Amniotic stem cell (primary cell): ENCODE results near the gene NOL9.

ENCODE experiments used
- DNase-seq: peaks from one replicate; lab custom pipeline; 2025; lab: John Stamatoyannopoulos, UW

Gene NOL9

DNA sequence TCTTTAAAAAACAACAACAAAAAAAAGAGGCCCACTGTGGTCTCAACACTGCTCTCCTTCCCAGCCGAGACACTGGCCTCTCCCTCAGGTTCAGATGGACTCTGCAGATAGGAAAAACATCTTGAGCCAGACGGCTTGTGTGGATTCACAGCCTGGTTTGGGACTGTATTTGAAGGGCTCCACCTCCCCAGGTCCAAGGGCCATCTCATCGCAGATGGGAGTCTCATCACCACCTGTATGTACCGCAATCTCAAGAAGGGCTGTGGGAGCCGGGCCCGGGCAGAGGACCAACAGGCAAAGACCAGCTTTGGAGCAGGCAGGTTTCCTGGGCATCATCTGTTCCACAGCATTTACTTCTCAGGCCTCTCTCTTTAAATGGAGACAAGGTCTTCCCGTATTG is 35.7 kb upstream of the NOL9 start:
- no peak for DNase-seq

DNA sequence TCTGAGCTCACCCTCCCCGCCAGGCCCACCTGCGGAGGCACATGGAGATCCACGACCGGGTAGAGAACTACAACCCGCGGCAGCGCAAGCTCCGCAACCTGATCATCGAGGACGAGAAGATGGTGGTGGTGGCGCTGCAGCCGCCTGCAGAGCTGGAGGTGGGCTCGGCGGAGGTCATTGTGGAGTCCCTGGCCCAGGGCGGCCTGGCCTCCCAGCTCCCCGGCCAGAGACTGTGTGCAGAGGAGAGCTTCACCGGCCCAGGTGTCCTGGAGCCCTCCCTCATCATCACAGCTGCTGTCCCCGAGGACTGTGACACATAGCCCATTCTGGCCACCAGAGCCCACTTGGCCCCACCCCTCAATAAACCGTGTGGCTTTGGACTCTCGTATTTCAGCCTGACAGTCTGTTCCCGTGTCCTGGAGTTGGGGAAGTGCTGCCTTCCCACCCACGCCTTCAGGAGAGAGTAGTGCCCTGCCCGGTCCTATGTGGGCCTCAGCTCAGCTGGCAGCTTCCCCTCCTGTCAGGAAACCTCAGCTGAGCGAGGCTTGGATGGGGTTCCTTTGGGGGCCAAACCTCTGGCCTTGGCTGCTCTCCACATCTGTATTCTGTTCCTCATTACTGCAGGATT is 34.7 kb upstream of the NOL9 start:
- no peak for DNase-seq

DNA sequence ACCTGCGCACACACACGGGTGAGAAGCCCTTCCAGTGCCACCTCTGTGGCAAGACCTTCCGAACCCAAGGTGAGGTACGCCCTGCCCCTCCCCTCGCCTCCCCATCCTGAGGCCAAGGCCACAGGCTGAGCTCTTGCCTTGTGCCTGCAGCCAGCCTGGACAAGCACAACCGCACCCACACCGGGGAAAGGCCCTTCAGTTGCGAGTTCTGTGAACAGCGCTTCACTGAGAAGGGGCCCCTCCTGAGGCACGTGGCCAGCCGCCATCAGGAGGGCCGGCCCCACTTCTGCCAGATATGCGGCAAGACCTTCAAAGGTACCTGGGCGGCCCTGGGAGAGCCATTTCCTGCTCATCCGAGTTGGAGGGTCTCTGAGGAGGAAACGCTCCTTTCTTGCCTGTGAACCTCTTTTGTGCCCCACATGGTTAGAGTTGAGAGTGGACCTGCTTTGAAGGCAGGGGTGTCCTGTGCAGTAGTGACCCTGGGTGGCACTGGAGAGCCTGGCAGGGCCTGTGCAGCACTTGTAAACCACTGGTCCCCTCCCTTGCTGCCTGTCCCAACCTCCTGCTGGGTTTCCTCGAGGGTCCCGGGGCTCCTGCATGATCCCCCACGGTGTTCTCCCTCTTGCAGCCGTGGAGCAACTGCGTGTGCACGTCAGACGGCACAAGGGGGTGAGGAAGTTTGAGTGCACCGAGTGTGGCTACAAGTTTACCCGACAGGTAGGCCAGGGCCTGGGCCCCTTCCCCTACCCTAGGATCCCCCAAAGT is 34.0 kb upstream of the NOL9 start:
- no peak for DNase-seq

DNA sequence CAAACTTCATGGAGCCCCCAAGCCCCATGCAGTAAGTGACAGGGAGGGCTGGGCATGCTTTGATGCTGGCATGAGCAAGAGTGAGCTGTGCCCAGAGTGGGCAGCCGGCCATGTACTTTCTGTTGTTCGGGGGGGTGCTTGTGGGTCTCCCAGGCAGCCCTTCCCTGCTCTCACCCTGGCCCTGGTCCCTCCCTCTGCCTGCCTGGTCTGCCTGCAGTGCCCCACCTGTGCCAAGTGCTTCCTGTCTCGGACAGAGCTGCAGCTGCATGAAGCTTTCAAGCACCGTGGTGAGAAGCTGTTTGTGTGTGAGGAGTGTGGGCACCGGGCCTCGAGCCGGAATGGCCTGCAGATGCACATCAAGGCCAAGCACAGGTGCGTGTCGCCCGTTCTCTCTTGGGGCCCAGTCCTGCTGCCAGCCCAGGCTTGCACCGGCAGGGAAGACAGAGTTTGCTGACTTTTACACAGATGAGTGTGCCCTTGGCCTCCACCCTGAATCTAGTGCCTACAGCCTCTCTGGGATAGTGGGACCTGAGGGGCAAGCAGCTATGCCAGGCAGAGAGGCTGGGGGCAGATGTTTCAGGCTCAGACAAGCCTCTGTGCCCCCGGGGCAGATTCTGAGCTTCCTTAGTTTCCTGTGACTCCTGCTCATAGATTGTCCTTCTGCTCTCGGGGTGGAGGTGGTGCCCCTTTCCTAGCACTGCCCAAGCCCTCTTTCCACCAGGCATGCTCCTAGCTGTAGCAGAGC is 33.1 kb upstream of the NOL9 start:
- DNase-seq = no peak

DNA sequence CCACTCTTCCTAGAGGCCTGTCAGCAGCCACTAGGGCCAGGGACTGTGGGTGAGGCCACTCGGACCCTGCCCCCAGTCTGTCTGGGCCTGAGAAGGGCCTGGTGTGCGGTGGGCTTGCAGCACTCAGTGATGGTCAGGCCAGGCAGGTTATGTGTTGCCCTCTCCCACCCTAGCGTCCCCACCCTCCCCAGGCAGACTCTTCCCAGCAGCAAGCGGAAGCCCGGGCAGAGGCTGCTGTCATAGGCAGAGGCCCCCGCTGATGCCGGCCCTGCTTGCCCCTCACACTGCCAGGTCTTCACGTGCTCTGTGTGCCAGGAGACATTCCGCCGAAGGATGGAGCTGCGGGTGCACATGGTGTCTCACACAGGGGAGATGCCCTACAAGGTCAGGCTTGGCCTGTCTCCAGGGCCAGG is 32.1 kb upstream of the NOL9 start:
- no peak for DNase-seq

DNA sequence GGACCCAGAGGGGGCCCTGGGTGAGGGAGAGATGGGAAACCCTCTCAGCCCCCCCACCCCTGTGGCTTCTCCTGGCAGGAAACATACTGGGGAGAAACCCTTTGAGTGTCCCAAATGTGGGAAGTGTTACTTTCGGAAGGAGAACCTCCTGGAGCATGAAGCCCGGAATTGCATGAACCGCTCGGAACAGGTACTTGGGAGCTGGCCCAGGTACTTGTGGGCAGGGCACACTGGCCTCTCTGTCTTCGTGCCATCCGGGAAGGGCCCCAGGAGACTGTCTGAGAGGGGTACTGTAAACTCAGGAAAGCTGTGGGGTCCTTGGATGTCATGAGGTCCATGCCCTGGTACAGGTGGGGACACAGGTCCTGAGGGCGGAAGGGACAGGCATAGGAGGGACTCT is 31.5 kb upstream of the NOL9 start:
- no peak for DNase-seq

DNA sequence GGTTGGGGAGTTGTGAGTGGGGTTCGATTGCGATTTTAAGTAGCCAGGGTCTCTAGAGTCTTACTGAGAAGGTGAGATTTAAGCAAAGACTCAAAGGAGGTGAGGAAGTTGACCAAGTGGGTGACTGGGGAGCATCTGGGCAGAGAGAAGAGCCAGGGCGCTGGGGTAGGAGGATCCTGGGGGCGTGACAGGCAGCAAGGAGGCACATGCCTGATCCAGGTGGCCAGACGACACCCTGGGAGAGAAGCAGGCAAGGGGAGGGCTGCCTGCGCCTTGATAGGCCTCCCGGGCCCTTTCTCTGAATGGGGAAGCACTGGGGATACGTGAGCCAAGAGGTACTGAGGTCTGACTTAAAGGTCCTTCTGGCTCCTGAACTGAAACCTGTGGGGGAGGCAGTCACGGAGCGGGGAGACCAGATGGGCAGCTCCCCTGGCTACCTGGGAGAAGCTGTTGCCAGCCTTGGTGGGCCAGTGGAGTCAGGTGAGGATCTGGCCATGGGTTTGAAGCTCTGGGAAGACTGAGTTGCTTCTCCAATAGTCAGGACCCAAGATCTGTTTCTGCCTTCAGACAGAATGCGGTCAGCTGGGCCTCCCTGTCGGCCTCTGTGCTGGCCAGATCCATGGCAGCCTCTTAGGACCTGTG is 30.9 kb upstream of the NOL9 start:
- no peak for DNase-seq

DNA sequence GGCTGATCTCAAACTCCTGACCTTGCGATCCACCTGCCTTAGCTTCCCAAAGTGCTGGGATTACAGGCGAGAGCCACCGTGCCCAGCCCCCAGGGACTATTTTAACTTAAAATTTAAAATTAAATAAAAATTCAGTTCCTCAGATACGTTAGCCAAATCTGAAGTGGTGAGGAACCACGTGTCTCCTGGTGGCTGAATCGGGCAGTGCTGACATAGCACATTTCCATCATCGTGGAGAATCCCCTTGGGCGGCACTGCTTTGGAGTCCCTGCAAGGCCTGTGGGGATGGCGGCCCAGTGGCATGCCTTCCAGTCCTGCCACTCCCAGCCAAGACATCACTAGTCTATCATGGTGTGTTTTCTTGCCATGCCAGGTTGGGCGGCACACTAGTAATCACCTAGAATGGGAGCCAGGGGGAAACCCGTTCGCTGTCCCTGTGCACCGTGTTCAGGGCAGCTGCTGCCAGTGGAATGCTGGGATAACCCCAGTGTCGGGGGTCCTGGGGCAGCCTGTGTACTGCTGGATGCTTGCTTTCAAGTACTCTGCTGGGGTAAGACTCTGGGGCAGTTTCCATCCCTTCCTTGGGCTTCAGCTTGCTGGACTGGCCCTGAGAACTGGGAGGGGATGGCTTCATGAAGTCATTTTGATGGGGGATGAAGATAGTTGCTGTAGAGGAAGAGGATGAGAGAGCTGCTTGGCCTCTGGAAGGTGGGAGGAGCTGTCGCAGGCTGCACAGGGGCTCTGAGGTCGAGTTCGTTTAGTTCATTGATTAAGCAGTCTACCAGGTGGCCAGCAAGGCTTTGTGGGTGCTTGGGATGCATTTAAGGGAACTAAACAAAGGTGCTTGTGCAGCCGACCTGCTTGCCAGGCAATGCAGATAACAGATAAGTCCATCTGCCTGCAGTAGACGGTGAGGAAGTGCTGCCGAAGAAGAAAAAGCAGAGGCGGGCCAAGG is 30.1 kb upstream of the NOL9 start:
- DNase-seq = no peak

DNA sequence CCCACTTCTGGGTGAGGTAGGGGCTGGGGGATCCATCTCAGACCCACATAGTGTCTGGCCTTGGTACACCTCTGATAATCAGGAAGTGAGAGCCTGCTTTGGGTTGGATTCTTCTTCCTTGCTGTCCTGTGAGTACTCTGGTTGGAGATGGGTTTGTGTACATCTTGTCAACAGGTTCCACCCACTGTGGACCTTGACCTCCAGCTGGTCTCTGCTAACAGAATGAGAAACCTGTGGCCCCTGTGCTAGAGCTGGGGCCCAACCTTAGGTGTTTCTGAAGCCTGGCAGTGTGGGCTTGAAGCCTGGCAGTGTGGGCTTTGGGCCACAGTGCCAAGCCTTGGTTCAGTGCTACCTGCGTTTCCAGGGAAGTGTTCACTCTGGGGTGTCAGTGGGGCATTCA is 28.1 kb upstream of the NOL9 start:
- no peak for DNase-seq

DNA sequence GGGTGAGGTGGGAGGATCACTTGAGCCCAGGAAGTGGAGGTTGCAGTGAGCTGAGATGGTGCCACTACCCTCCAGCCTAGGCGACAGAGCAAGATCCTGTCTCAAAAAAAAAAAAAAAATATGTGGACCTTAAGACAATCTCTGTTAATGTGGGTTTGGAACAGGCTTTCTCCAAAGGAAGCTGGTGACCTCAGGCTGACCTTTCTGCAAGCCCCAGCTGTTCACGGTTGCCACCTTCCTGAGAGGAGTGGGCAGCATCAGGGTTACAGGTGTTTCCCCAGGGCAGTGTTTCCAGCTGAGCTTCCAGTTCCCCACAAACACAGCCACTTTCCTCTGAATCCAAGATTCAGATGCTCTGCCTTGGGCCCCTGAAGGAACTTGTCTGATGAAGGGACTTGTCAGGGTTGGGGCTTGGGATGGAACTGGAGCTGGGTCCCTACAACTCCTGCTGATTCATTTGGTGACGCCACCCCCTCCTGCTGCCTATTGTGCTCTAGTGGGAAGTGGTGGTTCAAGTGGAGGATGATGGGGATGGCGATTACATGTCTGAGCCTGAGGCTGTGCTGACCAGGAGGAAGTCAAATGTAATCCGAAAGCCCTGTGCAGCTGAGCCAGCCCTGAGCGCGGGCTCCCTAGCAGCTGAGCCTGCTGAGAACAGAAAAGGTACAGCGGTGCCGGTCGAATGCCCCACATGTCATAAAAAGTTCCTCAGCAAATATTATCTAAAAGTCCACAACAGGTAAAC is 27.4 kb upstream of the NOL9 start:
- no peak for DNase-seq

DNA sequence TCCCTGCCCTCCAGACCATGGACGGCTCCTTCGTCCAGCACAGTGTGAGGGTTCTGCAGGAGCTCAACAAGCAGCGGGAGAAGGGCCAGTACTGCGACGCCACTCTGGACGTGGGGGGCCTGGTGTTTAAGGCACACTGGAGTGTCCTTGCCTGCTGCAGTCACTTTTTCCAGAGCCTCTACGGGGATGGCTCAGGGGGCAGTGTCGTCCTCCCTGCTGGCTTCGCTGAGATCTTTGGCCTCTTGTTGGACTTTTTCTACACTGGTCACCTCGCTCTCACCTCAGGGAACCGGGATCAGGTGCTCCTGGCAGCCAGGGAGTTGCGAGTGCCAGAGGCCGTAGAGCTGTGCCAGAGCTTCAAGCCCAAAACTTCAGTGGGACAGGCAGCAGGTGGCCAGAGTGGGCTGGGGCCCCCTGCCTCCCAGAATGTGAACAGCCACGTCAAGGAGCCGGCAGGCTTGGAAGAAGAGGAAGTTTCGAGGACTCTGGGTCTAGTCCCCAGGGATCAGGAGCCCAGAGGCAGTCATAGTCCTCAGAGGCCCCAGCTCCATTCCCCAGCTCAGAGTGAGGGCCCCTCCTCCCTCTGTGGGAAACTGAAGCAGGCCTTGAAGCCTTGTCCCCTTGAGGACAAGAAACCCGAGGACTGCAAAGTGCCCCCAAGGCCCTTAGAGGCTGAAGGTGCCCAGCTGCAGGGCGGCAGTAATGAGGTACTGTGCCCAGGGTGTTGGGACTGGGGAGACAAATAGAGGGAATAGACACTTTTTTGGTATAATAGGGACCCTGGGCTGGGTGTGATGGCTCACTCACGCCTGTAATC is 26.5 kb upstream of the NOL9 start:
- no peak for DNase-seq

DNA sequence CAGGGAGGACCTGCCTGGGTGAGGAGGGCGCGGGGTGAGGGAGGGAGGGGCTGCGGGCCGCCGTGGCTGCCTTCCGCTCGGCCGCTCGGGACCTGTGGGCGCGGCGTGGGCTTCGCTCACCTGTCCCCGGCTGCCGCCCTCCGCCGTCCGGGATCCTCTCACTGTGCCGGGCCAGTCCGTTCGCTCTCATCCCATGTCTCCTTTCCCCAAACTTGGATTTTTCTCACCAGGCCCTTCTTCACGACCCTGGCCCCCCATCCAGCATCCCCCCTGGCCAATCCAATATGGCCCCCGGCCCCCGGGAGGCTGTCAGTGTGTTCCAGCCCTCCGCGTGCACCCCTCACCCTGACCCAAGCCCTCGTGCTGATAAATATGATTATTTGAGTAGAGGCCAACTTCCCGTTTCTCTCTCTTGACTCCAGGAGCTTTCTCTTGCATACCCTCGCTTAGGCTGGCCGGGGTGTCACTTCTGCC is 25.8 kb upstream of the NOL9 start:
- DNase-seq = no peak

DNA sequence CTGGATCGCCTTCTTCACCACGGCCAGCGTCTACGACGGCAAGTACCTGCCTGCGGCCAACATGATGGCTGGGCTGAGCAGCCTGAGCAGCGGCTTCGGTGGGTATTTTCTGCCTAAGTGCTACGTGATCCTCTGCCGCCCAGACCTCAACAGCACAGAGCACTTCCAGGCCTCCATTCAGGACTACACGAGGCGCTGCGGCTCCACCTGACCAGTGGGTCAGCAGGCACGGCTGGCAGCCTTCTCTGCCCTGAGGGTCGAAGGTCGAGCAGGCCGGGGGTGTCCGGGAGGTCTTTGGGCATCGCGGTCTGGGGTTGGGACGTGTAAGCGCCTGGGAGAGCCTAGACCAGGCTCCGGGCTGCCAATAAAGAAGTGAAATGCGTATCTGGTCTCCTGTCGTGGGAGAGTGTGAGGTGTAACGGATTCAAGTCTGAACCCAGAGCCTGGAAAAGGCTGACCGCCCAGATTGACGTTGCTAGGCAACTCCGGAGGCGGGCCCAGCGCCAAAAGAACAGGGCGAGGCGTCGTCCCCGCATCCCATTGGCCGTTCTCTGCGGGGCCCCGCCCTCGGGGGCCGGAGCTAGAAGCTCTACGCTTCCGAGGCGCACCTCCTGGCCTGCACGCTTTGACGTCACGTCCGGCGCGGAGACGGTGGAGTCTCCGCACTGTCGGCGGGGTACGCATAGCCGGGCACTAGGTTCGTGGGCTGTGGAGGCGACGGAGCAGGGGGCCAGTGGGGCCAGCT is 25.2 kb upstream of the NOL9 start, which contains the start of gene ZBTB48:
ZBTB48 (plus strand) TSS at position 621 of the 745 bp plus-strand sequence. CDS start 616 bp downstream, outside the sequence.
- DNase-seq = peak; percentile 93

DNA sequence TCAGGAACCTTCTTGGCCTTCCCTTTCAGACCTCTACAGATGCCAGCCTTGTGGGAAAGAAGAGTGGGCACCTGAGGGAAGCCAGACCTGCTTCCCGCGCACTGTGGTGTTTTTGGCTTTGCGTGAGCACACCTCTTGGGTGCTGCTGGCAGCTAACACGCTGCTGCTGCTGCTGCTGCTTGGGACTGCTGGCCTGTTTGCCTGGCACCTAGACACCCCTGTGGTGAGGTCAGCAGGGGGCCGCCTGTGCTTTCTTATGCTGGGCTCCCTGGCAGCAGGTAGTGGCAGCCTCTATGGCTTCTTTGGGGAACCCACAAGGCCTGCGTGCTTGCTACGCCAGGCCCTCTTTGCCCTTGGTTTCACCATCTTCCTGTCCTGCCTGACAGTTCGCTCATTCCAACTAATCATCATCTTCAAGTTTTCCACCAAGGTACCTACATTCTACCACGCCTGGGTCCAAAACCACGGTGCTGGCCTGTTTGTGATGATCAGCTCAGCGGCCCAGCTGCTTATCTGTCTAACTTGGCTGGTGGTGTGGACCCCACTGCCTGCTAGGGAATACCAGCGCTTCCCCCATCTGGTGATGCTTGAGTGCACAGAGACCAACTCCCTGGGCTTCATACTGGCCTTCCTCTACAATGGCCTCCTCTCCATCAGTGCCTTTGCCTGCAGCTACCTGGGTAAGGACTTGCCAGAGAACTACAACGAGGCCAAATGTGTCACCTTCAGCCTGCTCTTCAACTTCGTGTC is 24.5 kb upstream of the NOL9 start:
- no peak for DNase-seq

DNA sequence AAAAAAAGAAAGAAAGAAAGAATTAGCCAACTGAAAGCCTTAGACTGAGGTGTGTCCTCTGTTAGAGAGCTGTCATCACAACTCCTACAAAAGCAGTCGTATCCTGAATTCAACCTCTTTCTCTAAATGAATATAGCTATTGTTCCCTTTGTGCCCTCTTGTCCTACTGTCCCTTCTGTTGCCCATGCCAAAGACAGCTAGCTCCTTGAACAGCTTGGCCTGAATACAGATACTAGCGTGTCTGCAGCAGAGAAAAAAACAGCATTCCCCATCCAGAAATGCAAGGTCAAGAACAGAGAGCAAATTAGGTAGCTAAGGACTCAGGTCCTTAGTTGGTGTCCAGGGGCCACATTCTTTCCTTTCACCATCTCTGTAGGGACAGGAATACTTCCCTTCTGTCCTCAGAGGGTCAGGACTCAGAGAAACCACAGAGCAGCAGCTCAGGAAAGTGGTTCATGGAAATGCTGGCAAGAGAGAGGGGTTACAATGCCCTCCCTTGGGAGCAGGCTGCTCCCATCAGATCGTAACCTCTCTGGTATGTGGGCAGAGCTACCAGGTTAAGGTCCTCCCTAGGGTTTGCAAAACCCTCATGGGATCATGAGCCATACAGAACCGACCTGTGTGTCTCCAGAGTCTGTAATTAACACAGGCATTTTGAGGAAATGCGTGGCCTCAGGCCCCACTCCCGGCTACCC is 23.7 kb upstream of the NOL9 start:
- DNase-seq = no peak

DNA sequence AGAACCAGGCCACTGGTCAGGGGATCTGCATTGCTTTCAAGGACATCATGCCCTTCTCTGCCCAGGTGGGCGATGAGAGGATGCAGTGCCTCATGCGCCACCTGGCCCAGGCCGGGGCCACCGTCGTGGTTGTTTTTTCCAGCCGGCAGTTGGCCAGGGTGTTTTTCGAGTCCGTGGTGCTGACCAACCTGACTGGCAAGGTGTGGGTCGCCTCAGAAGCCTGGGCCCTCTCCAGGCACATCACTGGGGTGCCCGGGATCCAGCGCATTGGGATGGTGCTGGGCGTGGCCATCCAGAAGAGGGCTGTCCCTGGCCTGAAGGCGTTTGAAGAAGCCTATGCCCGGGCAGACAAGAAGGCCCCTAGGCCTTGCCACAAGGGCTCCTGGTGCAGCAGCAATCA is 20.5 kb upstream of the NOL9 start:
- DNase-seq = no peak

DNA sequence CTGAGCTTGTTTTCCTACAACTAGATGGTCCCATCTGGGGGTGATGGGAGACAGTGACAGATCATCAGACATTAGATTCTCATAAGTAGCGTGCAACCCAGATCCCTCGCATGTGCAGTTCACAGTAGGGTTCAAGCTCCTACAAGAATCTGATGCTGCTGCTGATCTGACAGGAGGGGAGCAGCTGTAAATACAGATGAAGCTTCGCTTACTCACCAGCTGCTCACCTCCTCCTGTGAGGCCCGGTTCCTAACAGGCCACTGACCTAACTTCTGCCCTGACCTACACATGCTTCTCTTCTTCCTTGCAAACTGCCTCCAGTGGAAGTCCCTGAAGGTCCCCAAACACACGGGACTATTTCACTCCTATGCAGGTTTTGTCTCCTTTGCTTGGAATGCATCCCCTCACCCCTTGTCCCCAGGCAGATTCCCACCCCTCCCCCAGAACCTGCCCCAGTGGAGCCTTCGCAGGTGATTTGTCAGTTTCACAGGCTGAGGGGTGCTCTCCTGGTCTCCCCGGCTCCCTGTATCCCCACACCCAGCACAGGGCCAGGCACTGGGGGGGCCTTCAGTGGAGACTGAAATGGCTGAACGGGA is 19.8 kb upstream of the NOL9 start:
- DNase-seq = no peak
